ENCODE measurements around the gene SNAP47. TPM values are rescaled to one million over a fixed set of nuclear protein-coding genes. Genes with fewer than 3 reads are reported as not detected.
A peak's percentile ranks its signal among the peaks of the same experiment; 100 is the strongest.

SNAP47 gene
- total RNA-seq, 4 donors from 2014 or later, result 35.8 to 51.0 (median 42.9) TPM

- Histone ChIP-seq H3K4me1 (peaks cover 65% of the 10 kb centered on the region), H3K27ac (no peak overlapping the region), H3K9me3 (no peaks in the 10 kb centered on the region), H3K4me3 (no peak overlapping the region), H3K27me3 (no peaks in the 10 kb centered on the region), H3K36me3 (peaks cover 23% of the 10 kb centered on the region)
- WGBS, result 98% methylated on average over 8 of the region's 19 CpGs
- TF ChIP-seq POLR2A (IDR thresholded peaks at IDR 0.05), result no peak
- TF ChIP-seq EP300 (IDR thresholded peaks at IDR 0.05), result no peak
- TF ChIP-seq POLR2AphosphoS5 (IDR thresholded peaks at IDR 0.05), result no peak
- no peak for TF ChIP-seq CTCF (IDR thresholded peaks at IDR 0.05)
- DNase-seq (ENCODE audit: low spot score in 2 of 2), result no peak
Measured at GRCh38 chr1:227731696-227732585, 3.3 kb upstream of the SNAP47 start.

DNA sequence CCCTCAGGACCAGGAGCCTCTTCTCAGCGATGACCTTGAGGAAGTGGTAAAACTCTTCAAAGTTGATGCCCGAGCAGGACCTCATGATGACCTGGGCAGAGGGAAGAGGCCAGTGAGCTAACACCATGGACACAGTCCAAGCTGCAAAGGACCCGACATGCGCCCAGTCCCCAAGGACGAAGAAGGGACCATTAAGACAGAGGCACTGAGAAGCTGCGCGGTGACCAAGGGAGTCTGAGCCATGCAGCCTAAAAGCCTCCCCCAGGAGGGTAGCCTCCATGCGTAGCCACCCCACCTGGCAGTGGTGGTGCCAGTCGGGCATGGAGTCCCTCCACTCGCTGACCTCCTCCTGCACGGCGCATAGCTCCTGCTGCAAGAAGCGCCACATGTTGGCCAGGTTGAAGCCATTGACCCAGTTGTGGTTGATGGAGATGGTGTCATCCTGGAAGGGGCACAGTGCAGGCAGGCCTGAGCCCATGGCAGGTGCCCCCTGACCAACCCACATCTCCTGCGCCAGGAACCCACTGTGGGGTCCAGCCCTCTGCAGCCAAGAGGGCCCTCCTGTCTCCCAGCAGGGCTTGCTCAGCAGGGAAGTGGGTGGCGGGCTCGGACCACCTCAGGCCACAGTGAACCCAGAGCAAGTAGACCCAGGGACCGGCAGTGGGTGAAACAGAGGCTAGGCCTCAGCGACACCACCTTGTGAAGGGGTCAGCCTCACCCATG, 2.5 kb upstream of the SNAP47 start:
- H3K4me1 ChIP-seq, result peaks cover 61% of the 10 kb centered on the region
- H3K27me3 ChIP-seq, result no peaks in the 10 kb centered on the region
- peak overlapping the region; percentile 38 for H3K27ac ChIP-seq
- TF ChIP-seq EP300 (IDR thresholded peaks at IDR 0.05) (no peak), CTCF (IDR thresholded peaks at IDR 0.05) (no peak), POLR2AphosphoS5 (IDR thresholded peaks at IDR 0.05) (no peak), POLR2A (IDR thresholded peaks at IDR 0.05) (no peak)
- H3K36me3 ChIP-seq, result peaks cover 23% of the 10 kb centered on the region
- WGBS, result 90% methylated on average over 10 of the region's 18 CpGs
- no peak for DNase-seq (ENCODE audit: low spot score in 2 of 2)
- H3K4me3 ChIP-seq, result no peak overlapping the region
- no peaks in the 10 kb centered on the region for H3K9me3 ChIP-seq

- Histone ChIP-seq H3K36me3 (peaks cover 23% of the 10 kb centered on the region), H3K4me1 (peaks cover 56% of the 10 kb centered on the region), H3K4me3 (peak overlapping the region; percentile 82), H3K9me3 (no peaks in the 10 kb centered on the region), H3K27me3 (no peaks in the 10 kb centered on the region), H3K27ac (peak overlapping the region; percentile 38)
- 84% methylated on average over 14 of the region's 15 CpGs for WGBS
- no peak for DNase-seq (ENCODE audit: low spot score in 2 of 2)
- TF ChIP-seq CTCF (IDR thresholded peaks at IDR 0.05) (no peak), POLR2AphosphoS5 (IDR thresholded peaks at IDR 0.05) (no peak)
Measured at GRCh38 chr1:227733309-227733705, 1.9 kb upstream of the SNAP47 start.

DNA sequence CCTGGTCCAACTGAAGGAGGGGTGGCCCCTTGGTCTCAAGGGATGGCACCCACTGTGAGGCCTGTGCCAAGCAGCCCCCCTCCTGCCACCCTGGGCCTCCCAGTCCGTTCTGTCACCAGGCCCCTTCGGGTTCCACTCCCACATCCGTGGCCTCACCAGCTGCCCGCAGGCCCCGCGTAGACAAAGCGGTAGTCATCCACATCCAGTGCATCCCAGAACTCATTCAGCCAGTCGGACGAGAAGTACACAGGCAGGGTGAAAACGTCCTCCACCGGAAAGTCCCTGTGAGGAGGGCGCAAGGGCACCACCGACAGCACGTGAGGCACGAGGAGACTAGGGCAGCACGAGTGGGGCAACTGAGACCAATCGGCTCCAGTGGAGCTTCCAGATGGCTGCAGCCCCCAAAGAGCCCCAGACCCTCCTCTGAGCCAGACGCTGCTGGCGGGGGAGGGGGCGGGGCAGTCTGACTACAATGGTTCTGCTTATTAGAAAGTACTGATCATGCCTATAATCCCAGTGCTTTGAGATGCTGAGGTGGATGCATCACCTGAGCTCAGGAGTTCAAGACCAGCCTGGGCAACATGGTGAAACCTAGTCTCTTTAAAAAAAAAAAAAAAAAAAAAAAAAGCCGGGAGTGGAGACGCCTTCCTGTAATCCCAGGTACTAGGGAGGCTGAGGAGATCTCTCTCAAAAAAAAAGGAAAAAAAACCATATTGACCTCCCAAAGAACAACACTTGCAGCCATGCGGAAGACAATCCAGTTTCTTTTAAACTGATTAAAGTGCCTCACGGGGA, 1.3 kb upstream of the SNAP47 start:
- Histone ChIP-seq H3K27ac (peak overlapping the region; percentile 84), H3K9me3 (no peaks in the 10 kb centered on the region), H3K4me3 (peak overlapping the region; percentile 82), H3K27me3 (no peaks in the 10 kb centered on the region), H3K36me3 (peaks cover 23% of the 10 kb centered on the region), H3K4me1 (peaks cover 49% of the 10 kb centered on the region)
- 69% methylated on average over 13 of the region's 24 CpGs for WGBS
- peak in 1 of 2 donors; percentile 67 for DNase-seq (ENCODE audit: low spot score in 2 of 2)
- no peak for TF ChIP-seq EP300 (IDR thresholded peaks at IDR 0.05)
- TF ChIP-seq POLR2AphosphoS5 (IDR thresholded peaks at IDR 0.05), result no peak
- no peak for TF ChIP-seq CTCF (IDR thresholded peaks at IDR 0.05)
- TF ChIP-seq POLR2A (IDR thresholded peaks at IDR 0.05), result no peak
